HL-60/S4 treated with retinoic acid at 250 ng/mL for 4 days and 3 days (cell line): ENCODE data around the gene SPTBN2.

Source experiments
- in situ Hi-C: fragments of 300-500 bp; cut with MboI; formaldehyde crosslinking; loops from 2 replicates; pipeline ENCODE4 v1.7.0; 2022; ENCODE audit warnings: low sequenced_read_pairs

Gene SPTBN2

DNA sequence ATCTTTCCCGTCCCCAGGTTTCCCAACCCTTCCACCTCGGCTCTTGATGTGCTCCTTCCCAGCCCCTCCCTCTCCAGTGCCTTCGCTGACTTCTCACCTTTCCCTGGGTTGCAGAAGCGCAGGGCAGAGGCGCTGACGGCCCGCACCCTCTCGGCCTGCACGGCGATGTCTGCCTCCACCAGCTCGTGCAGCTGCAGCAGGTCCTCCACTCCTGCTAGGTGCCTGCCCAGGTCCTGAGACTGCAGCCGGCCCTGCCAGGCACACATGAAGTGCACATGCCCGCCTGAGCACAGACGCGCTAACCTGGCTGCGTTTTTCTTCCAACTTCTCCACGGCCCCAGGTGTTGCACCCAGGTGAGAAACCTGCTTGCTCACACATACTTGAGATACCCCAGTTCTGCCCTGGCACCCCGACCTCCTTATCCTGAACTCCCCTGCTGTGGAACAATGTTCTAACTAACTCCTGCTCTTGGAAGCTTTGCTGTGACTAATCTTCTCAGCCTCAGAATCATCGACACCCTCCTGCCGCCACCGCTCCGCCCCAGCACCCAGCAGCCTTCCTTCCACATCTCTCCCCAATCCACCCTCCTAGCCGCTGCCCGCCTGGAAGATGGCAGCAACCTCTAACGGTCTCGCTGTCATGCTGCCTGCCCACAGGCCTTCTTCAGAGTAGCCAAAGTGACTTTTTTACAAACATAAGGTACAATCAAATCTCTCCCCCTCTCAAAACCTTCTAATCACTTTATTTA lies 23.3 kb downstream of the SPTBN2 start:
- in situ Hi-C loops, result no loop called here

DNA sequence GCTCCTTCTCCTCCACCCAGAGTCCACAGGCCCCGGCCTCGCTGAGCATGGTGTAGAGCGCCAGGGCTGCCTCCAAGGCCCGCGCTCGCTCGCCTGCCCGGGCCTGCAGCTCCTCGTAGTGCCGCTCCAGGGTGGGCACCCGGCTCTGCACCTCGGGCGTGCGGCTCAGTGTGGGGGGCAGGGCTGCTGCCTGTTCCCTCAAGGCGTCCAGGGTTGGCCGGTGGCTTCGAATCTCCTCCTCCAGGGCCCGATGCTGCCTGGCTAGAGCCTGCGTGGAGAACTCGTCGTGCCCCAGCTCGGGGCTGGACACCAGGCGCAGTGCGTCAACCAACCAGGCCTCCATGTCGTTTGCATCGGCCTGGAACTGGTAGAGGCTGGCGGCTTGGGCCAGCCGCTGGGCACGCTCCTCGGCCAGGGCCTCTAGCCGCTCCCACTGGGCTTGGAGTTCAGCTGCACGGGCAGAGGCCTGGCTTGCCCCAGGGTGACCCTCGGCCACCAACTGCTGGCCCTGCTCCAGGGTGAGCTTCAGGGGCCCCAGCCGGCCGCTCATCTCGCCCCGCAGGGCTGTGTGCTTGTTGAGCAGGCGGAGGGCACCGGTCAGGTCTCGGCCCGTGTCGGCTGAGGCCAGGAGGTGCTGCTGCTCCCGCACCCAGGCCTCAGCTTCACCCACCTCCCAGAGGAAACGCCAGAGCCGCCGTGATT lies 24.2 kb downstream of the SPTBN2 start:
- in situ Hi-C loops, result no loop called here

DNA sequence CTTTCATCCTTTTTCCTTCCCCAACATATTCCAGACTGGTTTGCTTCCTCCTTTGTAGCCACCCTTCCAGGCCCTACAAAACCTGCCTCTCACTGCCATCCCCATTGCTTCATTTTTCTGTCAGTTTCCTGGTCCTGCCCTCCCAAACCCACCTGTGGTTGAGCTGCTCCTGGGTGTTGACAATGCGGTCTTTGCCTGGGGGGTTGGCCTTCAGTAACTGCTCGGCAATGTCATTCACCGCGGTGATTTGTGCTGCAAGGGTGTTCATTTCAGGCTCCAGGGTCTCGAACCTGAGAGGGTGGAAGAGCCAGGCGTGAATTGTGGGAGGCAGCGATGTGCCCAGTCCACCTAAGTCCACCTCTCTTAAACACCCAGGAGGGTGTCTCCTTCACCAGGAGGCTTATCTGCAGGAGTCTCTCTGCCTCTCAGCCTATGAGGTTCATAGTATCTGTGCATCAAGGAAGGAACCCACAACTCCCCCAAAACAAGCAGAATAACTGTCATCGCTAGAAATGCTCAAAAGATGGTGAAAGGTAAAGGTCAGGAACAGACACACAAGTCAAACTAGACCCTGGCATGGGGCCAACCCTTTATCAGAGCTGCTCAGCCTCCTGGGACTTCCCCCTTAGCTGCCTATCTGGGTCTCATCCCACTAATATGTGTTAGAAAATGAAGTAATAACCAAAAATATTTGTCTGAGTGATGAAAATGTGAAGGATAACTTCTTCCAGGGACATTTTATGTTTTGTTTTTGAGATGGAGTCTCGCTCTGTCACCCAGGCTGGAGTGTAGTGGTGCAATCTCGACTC lies 27.4 kb downstream of the SPTBN2 start:
- in situ Hi-C loops, result no loop called here

DNA sequence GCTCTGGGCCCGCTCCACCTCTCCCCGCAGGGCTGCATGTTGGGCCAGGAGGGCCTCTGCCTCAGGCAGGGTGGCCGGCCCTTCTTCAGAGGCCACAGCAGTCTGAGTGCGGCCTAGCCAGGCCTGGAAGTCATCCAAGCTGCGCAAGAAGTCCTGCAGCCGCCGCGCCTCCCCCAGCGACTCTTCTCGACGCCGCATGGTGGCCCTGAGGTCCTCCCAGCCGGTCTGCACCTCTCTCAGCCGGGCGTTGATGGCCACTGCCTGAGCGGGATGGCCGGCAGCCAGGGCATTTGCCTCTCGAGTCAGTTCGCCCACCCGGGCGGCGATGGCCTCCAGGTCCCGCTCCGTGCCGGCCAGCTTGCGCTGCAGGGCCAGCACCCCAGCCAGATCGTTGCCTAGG lies 28.3 kb downstream of the SPTBN2 start:
- in situ Hi-C loops, result no loop called here

DNA sequence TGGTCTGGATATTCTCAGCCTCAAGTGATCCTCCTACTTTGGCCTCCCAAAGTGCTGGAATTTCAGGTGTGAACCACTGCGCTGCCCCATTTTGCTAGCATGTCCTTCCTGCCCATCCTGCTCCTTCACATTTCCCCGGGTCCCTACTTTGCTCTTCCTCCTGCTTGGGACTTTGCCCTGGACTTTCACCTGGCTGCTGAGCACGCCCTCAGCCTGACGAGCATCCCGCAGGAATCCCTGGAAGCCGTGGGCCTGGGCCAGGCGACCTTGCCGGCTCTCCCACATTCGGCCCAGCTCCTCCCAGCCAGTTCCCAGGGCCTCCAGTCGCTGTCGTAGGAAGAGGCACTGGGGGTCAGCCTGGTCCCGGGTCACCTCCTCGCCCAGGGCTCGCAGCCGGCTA lies 28.7 kb downstream of the SPTBN2 start:
- in situ Hi-C loops, result no loop called here

DNA sequence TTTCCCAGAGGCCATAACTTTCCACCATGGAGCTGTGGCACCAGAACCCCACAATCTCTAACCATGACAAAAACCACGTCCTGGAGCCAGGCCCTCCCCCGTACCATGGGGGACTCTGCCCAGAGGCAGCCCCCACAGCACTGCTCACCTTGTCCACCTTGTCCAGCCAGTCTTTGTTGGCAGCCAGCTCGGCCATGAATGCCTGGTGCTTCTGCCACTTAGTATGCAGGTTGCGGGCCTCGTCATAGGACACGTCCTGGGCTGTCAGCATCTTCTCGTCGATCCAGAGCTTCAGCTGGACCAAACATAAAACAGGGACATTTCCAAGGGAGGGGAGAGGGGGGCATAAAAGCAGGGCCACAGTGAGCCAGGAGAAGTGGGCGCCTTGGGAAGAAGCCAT lies 30.5 kb downstream of the SPTBN2 start:
- in situ Hi-C loops, result loop anchor here (25.0 kb wide), 2 partner anchors 139 to 286 kb away; partner anchors contain the start of genes NPAS4 and RCE1

DNA sequence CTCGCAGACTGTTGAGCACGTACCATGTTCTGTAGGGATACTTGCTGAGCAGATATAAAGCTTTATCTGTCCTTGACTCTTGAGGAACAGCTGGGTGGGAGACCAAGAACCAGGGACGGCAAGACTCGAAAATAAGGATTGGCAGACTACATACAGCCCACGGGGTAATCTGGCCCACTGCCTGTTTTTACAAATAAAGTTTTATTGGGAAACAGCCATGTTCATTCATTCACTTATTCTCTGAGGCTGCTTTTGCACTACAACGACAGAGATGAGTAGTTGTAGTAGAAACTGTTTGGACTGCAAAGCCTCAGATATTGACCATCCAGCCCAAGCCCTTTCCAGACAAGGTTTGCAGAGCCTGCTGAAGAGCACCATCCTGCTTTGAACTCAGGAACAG lies 31.0 kb downstream of the SPTBN2 start:
- in situ Hi-C loops, result loop anchor here (25.0 kb wide), 2 partner anchors 139 to 286 kb away; partner anchors contain the start of genes NPAS4 and RCE1

DNA sequence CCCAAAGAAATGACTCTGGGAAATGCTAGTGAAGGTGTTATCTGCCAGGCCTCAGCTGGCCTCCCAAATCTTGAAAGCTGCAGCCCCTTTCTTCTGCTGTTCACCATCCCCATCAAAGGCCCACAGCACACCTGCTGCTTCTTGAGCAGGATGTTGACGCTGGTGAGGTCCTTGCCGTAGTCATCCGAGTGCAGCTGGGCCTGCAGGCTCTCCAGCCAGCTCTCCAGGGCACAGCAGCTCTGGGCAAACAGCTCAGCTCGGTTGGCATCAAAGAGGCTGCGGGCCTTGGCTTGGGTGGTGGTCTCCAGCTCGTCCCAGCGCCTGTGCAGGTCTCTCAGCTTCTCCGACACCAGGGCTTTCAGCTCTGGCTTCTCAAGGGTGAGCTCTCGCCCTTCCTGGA lies 32.9 kb downstream of the SPTBN2 start:
- in situ Hi-C loops, result loop anchor here (25.0 kb wide), 2 partner anchors 141 to 284 kb away; partner anchors contain the start of genes NPAS4 and RCE1

DNA sequence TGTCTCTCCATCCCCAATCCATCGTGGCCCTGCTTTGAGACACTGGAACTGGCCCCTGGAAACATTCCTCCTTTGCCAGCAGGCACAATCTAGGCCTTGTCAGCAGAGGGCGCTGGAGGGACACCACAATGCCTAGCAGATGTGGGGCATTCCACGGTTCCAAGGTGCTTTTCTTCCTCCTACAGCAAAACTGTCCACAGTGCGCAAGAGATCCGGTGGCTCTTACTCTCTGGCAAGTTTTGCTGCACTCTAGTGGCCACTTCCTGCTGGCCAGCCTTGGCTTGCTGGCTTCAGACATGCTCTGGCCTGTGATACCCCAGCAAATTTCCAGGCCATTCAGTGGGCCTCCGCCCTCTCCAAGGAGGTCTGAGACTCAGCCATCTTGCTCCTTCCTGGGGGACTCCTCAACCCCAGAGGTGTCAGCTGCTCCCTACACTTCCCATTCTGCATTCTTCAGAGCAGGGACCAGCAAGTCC lies 34.2 kb downstream of the SPTBN2 start:
- in situ Hi-C loops, result loop anchor here (25.0 kb wide), 2 partner anchors 143 to 282 kb away; partner anchors contain the start of genes NPAS4 and RCE1

DNA sequence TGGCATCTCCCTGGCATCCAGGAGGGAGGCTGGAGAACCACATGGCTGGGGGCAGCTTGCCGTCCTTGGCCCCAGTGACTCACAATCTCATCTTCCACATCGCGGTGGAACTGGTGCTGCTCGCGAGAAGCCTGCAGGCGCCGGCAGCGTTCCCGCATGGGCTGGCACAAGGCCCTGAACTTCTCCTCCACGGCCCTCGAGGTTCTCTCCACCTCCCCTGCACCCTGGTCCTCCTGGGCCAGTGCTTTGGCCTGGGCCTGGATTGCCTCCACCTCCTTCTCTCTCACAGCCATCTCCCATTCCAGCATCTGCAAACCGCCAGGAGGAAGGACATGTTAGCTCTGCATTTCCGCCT lies 35.0 kb downstream of the SPTBN2 start:
- in situ Hi-C loops, result loop anchor here (25.0 kb wide), 2 partner anchors 143 to 282 kb away; partner anchors contain the start of genes NPAS4 and RCE1

DNA sequence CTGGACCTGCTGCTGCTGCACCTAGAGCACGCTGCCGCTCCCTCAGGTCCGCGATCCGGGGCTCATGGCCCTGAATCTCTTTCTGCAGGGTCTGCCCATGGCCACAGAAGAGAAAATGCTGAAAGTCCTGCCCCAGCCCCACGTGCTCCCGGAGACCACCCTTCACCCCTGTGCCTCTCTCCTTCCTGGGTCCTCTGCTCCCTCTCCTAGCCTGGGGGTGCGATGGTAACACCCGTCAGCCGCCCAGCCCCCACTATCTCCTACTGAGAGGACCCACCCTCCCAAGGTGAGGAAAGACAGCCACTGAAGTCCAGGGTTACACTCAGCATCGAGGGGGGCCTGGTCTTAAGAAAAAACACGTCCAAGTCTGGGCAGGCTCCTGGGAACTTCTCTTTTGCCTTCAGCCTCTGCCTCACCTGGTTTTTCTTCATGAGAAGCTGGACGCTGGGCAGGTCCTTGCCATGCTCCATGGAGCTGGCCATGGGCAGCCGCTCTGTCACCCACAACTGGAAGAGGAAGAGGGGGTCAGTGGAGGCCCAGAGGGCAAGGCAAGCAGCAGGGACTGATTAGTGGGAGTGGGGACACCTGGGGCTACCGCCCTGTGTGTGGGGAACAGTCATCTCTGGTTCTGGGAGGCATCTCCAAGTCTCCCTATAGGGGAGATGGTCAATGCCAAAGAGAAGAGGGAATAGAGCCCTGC lies 35.5 kb downstream of the SPTBN2 start:
- in situ Hi-C loops, result loop anchor here (25.0 kb wide), 2 partner anchors 144 to 281 kb away; partner anchors contain the start of genes NPAS4 and RCE1

DNA sequence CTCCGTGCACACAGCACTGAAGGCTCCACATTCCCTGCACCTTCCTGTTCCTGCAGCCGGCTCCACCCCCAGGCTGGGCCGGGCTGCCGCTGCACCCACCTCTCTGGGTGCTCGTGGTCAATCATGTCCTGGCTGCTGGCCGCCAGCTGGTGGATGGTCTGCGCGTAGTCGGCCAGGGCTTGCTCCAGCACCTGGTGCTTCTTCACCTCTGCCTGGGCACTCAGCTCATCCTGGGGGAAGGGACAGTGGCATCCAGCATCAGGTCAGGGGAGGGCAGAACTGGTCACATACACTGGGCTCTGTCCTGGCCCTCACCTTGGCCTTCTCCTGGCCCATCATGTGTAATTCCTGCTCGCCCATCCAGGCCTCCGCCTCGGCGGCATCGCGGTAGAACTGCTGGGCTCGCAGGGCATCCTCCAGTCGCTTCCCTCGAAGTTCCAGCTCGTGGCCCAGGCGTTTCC lies 36.1 kb downstream of the SPTBN2 start:
- in situ Hi-C loops, result loop anchor here (25.0 kb wide), 2 partner anchors 144 to 281 kb away; partner anchors contain the start of genes NPAS4 and RCE1

DNA sequence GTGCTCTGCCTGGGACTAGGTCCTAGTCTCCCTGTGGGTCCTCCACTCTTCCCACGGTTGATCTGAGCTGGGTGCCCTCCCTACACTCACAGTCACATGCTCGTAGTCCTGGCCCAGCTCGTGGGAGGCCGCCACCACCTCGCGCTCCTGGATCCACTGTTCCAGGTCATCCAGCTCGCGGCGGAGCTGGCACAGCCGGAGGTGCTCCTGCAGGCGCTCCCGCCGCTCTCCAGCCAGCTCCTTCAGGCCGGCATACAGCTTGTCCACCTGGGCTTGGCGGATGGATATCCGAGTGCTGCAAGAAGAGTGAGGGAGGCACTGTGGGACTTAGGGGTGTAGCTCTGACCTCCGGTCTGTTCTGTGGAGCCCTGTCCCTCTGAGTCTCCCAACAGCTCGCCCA lies 36.6 kb downstream of the SPTBN2 start:
- in situ Hi-C loops, result loop anchor here (25.0 kb wide), 2 partner anchors 145 to 280 kb away; partner anchors contain the start of genes NPAS4 and RCE1

DNA sequence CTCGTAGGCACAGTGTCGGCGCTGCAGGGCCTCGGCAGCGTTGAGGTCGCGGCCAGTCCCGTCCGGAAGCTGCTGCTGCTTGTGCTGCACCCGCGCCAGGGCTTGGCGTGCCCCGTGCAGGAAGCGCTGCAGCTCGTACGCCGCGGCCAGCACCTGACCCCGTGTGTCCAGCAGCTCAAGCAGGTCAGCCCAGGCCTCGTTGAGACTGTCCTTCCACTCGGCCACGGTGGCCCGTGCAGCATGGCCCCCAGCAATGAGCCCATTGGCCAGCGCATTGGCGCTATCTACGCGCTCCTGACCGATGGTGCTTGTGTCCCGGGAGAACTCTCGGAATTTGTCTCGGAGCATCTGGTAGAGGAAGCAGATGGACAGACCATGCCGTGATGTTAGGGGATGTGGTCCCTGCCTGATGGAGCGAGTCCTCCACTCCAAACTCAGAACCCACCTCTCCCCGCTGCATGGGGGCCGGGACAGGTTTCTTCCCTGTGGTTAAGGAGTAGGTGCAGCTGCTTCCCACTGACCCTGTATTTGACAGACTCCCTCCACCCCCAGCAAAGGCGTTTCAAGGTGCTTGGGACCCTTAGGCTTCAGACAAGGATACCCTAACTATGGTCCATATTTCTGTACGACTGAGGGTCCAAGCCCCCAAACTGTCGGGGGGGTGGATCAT lies 37.6 kb downstream of the SPTBN2 start:
- in situ Hi-C loops, result loop anchor here (25.0 kb wide), 2 partner anchors 146 to 279 kb away; partner anchors contain the start of genes NPAS4 and RCE1

DNA sequence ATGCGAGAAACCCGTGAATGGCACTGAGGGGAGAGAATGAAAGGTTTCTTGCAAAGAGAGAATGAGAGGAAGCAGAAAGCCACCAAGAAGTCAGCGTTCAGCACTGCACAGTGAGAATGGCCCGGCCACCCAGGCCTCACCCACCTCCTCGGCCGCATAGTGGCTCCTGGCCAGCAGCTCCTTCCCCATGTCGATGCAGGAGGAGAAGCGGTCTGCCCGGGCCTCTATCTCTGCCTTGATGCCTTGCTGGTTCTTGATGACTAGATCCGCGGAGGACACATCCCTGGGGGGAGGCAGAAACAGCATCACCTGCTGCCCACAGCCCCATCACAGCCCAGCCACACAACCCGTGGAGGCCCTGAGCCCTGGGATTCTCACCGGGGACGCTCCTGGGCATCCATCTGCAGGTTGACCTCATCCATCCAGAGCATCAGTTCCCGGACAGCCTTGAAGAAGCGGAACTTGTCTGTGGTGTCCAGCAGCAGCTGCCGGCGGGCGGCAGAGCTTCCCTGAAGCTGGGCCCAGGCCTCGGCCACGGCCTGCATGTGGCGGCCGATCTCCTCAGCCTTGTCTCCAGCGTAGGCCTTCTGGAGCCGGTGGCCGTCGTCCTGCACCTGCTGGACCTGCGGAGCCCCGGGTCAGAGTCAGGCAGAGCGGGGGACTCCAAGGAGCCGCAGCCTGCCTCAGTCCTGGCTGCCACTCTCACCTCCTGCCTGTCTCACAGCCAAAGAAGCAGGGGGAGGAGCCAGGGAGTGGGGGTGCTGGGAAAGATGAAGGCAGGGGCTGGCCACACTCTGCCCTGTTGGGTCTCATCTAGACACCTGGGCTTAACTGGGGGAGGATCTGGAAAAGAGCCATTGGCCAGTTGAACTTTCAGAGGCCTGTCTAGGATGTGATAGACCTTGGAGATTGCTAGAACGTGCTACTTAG lies 39.1 kb downstream of the SPTBN2 start:
- in situ Hi-C loops, result loop anchor here (25.0 kb wide), 2 partner anchors 147 to 278 kb away; partner anchors contain the start of genes NPAS4 and RCE1

DNA sequence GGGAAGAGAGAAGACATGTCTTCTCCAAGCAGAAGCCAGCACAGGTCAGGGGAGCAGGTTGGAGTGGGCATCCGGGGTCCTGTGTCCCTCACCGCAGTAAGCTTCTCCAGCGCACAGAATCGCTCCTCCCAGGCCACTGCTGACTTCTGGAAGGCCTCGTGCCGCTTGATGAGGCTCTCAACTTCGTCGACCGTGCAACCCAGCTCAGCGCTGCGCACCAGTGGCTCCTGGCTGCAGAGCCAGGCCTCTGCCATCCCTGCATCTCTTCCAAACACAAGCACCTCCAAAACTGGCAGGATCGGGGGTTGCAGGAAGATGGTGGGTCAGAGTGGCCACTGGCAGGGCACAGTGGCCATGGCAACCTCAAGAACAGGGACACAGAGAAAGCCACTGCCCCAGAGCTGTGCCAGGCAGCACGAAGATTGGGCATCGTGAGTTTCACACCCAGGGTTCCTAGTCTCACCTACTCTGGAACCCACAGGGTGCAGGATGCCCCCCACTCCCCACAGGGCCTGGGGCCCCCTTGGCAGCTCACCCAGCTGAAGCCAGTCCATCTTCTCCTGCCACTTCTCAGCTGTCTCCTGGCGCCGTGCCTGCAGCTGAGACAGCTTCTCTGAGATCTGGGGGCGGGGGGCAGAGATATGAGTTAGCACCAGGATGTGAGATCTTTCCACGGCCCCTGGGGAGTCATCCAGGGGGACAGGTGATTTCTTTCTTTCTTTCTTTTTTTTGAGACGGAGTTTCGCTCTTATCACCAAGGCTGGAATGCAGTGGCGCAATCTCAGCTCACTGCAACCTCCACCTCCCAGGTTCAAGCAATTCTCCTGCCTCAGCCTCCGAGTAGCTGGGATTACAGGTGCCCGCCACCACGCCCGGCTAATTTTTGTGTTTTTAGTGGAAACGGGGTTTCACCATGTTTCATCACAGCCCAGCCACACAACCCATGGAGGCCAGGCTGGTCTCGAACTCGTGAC lies 40.2 kb downstream of the SPTBN2 start:
- in situ Hi-C loops, result loop anchor here (25.0 kb wide), 2 partner anchors 148 to 277 kb away; partner anchors contain the start of genes NPAS4 and RCE1

DNA sequence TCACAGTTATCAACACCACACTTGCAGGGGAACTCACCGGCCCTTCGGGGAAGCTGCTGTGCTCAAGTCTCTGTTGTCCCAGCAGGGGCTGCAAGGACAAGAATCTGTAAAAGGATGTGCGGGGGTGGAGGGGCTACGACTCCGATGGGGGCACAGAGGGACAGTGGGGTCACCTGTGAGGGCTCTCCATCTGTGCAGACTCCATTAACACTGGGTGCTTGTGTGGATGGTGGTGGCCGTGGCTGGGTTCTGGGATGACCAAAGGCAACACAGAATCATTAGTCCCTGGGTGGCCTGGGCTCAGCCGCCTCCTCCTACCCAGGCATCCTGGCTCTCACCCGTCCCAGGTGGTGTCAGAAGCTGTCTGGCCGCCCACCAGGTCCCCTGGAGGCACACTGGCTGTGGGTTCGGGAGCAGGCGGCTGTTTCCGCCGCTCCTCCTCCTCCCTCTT lies 41.2 kb downstream of the SPTBN2 start:
- in situ Hi-C loops, result loop anchor here (25.0 kb wide), 2 partner anchors 149 to 276 kb away; partner anchors contain the start of genes NPAS4 and RCE1
